Large intestine (tissue), 3 donors: ENCODE results near the gene OR2C3. TPM values are rescaled to one million over a fixed set of nuclear protein-coding genes. Genes with fewer than 3 reads are reported as not detected.
"Not testable (repeated sequence)": the region's sequence is repeated elsewhere in the genome, so short reads cannot be mapped to it uniquely, and the experiment has no call there.

Experiments used
- DNase-seq, 2 donors: peaks; one replicate each; pipeline versions ENCODE4 v3.0.0 to v3.0.0-alpha.2; 2013
- H3K27ac ChIP-seq: one replicate; pipeline ENCODE4 v1.5.1; 2013; ENCODE audit warnings: low read length
- H3K27me3 ChIP-seq: 2 replicates; pipeline ENCODE4 v1.6.1; 2013; ENCODE audit warnings: low read length; ENCODE audit not compliant: control insufficient read depth, insufficient read depth
- H3K36me3 ChIP-seq: 2 replicates; pipeline ENCODE4 v1.6.1; 2013; ENCODE audit warnings: low read length; ENCODE audit not compliant: control insufficient read depth, insufficient read depth
- H3K4me1 ChIP-seq: one replicate; pipeline ENCODE4 v1.6.1; 2013; ENCODE audit warnings: low read length; ENCODE audit not compliant: control insufficient read depth, insufficient read depth
- H3K4me3 ChIP-seq: one replicate; pipeline ENCODE4 v1.5.1; 2013; ENCODE audit warnings: low read length
- H3K9me3 ChIP-seq: one replicate; pipeline ENCODE4 v1.6.1; 2013; ENCODE audit warnings: mild to moderate bottlenecking, low read depth, low read length, moderate library complexity; ENCODE audit not compliant: control insufficient read depth
- WGBS: methylation state at CpG from one replicate; pipeline ENCODE4 v1.1.5; 2013; ENCODE audit warnings: low lambda C conversion rate; ENCODE audit not compliant: insufficient coverage; 5-methylcytosine and 5-hydroxymethylcytosine counted together
- polyA plus RNA-seq: library from polyadenylated mRNA; unstranded; fragments of 120-200 nt; gene quantifications from one replicate; pipeline ENCODE4 v1.2.1, GENCODE V29; 2013

The OR2C3 gene
- polyA plus RNA-seq, 1 donor, result 0.10 TPM

DNA sequence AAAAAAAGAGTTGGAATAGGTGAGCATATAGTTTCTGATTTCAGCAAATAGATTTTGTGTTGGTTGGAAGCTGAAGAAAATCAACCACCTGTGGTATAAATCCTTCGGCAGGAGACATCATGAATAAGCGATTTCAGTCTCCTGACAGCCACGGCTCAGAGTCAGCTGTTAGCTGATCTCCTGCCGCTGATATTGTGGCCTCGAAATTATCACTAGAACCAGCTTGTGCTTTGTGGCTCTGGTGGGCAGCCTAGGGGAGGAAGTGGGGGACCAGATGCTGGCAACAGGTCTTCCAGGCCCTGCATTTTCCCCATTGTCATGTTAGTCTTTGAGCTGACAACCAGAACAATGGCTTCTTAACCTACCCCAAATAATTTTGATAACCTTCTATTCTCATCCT is 11.9 kb upstream of the OR2C3 start:
- H3K4me3 ChIP-seq, result no peak overlapping the region
- no CpG with 5 or more reads among the region's 5 CpGs for WGBS

DNA sequence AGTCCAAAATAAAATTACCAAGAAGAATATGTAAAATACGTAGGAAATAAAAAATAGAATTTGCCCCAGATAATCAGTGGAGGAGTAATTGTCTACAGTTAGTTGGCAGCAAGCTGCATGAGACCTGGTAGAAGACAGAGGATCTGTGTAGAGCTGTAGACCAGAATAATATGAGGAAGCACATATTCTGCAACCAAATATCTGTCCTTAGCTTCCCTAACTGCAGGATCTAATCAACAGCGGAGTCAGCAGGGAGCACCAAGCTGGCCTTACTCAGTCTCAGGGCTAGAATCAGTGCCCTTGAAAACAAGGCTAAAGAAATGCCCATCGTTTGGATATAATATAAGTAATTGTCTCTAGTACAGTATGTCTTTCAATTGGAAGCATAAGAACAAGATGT is 6.6 kb upstream of the OR2C3 start:
- WGBS, result no CpG with 5 or more reads among the region's 3 CpGs
- Histone ChIP-seq H3K4me3 (no peak overlapping the region), H3K27ac (no peak overlapping the region), H3K9me3 (no peaks in the 10 kb centered on the region), H3K27me3 (no peaks in the 10 kb centered on the region), H3K36me3 (no peaks in the 10 kb centered on the region), H3K4me1 (no peaks in the 10 kb centered on the region)
- no peak for DNase-seq

More for the DNA sequence above, 11.9 kb upstream of the OR2C3 start:
- Histone ChIP-seq H3K27me3 (no peaks in the 10 kb centered on the region), H3K4me1 (no peaks in the 10 kb centered on the region), H3K36me3 (no peaks in the 10 kb centered on the region), H3K9me3 (no peaks in the 10 kb centered on the region), H3K27ac (no peak overlapping the region)
- DNase-seq, result no peak

DNA sequence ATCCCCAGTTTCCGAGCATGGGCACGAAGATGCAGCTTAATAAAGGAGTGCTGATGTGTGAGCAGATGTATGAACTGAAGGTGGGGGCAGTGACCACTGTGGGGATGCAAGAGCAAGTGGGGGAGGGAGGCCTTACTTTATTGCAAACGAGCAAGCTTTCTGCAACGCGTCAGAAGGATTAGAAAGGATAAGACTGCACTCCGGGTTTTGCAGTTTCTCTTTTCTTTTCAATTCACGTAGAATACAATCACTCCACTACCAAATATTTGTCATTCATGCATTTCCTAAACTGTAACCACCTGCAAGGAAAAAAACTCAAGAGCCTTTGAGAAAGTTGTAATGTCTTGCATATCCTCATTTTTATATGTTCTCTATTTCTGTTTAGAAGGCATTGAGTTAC is 4.3 kb upstream of the OR2C3 start:
- Histone ChIP-seq H3K4me1 (no peaks in the 10 kb centered on the region), H3K9me3 (no peaks in the 10 kb centered on the region), H3K27me3 (no peaks in the 10 kb centered on the region), H3K27ac (no peak overlapping the region), H3K36me3 (no peaks in the 10 kb centered on the region), H3K4me3 (no peak overlapping the region)
- no peak for DNase-seq
- no CpG with 5 or more reads among the region's 7 CpGs for WGBS

DNA sequence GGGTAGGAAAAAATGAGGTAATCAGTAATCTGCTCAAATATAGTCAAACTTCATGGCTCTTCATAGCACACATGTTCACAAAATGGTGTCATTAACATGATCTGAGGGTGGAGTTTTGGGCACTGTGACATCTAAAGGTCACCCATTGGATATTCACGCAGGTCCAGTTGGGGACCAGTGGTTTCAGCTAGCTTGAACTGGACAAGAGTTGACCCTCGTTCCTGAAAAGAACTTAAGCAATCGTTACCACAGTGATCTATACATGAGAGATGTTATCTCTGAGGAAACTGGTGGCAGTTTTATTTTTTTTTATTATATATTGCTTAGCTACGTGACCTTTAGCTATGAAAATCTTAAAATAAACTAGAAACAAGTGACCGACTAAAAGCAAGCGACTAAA is 3.0 kb upstream of the OR2C3 start:
- no peaks in the 10 kb centered on the region for H3K27me3 ChIP-seq
- 75% methylated on average over 3 of the region's 6 CpGs for WGBS
- H3K4me3 ChIP-seq, result no peak overlapping the region
- H3K36me3 ChIP-seq, result no peaks in the 10 kb centered on the region
- H3K27ac ChIP-seq, result no peak overlapping the region
- no peaks in the 10 kb centered on the region for H3K9me3 ChIP-seq
- H3K4me1 ChIP-seq, result no peaks in the 10 kb centered on the region
- DNase-seq, result no peak

DNA sequence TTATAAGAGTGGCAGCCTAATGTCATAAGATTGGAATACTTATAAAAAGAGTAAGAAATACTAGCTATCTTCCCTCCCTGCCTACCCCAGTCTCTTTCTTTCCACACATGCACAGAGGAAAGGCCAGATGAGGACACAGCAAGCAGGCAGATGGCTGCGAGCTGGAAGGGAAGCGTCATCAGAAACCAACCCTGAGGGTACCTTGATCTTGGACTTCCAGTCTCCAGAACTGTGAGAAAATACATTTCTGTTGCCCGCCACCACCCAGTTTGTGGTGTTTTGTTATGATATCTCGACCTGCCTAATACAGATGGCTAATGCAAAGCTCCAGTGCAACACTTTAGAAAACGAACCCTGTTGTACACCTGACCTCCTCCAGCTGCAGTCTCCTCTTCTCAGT is 2.3 kb upstream of the OR2C3 start:
- no peaks in the 10 kb centered on the region for H3K36me3 ChIP-seq
- no peak overlapping the region for H3K4me3 ChIP-seq
- H3K4me1 ChIP-seq, result no peaks in the 10 kb centered on the region
- 80% methylated on average over 1 of the region's 5 CpGs for WGBS
- no peak overlapping the region for H3K27ac ChIP-seq
- no peaks in the 10 kb centered on the region for H3K27me3 ChIP-seq
- DNase-seq, result no peak
- H3K9me3 ChIP-seq, result no peaks in the 10 kb centered on the region

DNA sequence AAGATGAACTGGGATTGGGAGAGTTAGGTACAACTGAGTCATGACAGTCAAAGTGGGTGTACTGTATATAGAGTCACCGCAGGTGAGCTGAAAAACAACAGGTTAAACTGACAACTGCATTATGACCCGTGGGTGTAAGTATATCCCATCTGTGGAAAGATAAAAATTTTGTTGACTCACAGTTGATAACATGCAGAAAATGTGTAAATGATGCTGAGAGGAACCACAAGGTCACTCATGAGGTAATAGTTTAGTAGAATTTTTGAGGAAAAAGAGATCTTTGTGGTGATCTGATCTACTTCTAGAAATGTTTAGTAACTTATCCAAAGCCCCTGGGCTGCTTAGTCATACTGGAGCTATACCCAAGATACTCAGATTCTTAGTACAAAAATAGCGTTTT is 838 bp downstream of the OR2C3 start:
- no peak overlapping the region for H3K4me3 ChIP-seq
- WGBS, result 25% methylated on average over 2 of the region's 3 CpGs
- no peaks in the 10 kb centered on the region for H3K36me3 ChIP-seq
- H3K9me3 ChIP-seq, result peaks cover 6% of the 10 kb centered on the region
- no peak overlapping the region for H3K27ac ChIP-seq
- no peaks in the 10 kb centered on the region for H3K27me3 ChIP-seq
- no peaks in the 10 kb centered on the region for H3K4me1 ChIP-seq
- no peak for DNase-seq

DNA sequence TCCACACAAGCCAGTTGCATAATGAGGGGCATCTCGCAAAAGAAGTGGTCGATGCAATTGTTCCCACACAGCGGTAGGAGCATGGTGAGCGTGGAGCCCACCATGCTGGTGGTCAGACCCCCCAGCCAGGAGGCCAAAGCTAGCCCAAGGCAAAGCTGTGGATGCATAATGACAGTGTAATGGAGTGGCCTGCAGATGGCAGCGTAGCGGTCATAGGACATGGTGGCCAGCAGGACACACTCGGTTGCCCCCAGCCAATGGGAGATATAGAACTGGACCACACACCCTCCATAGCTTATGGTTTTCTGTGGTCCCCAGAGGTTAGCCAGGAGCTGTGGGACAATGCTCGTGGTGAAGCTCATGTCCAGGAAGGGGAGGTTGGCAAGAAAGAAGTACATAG is 4.3 kb downstream of the OR2C3 start:
- DNase-seq, result peak in 1 of 2 donors; percentile 9
- Histone ChIP-seq H3K27me3 (no peaks in the 10 kb centered on the region), H3K4me3 (no peak overlapping the region), H3K9me3 (peaks cover 6% of the 10 kb centered on the region), H3K4me1 (no peaks in the 10 kb centered on the region), H3K27ac (no peak overlapping the region), H3K36me3 (no peaks in the 10 kb centered on the region)
- WGBS, result no CpG with 5 or more reads among the region's 8 CpGs

DNA sequence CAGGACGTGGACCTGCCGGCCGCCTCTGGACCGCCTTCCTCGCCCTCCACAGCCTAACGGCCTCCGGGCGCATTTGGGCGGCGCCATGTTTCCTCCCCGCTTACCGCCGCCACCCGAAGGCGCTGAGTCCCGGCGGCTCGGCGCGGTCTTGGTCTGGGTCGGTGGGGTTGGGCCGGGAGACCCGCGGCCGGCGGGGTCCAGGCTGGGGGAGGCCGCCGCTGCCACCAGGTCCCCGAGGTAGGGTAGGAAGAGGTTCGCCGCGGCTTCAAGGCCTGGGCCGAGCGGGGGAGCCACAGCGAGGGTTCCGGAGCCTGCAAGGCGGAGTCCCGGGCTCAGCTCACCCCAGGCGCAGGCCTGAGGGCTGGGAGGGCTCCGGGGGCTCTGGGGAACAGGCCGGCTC is 5.5 kb downstream of the OR2C3 start:
- Histone ChIP-seq H3K4me1 (no peaks in the 10 kb centered on the region), H3K27me3 (no peaks in the 10 kb centered on the region), H3K36me3 (no peaks in the 10 kb centered on the region), H3K27ac (no peak overlapping the region), H3K4me3 (no peak overlapping the region), H3K9me3 (peaks cover 6% of the 10 kb centered on the region)
- no peak for DNase-seq
- no CpG with 5 or more reads among the region's 41 CpGs for WGBS

DNA sequence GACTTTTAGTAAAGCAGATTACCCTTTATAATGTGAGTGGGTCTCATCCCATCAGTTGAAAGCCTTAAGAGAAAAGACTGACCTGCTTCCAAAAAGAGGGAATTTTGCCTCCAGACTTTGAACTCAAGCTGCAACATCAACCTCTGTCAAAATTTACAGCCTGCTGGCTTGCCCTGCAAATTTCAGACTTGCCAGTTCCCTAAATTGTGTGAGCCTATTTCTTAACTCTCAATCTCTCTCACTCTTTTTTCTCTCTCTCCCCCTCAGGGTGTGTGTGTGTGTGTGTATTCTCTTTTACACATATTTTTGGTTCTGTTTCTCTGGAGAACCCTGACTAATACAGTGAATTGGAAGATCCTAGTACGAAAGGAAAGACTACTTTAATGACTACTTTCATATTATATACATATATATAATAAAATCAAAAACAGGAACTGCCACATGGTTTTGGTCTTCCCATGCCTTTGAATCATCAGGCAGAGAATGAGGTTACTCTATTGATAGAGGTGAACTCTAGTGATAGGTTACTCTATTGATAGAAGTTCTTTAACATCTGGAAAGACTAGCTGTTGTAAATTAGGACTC is 6.4 kb downstream of the OR2C3 start:
- no peak for DNase-seq
- peaks cover 6% of the 10 kb centered on the region for H3K9me3 ChIP-seq
- H3K36me3 ChIP-seq, result no peaks in the 10 kb centered on the region
- no peak overlapping the region for H3K27ac ChIP-seq
- no peak overlapping the region for H3K4me3 ChIP-seq
- WGBS, result no CpG with 5 or more reads among the region's 1 CpG
- H3K27me3 ChIP-seq, result no peaks in the 10 kb centered on the region
- no peaks in the 10 kb centered on the region for H3K4me1 ChIP-seq

DNA sequence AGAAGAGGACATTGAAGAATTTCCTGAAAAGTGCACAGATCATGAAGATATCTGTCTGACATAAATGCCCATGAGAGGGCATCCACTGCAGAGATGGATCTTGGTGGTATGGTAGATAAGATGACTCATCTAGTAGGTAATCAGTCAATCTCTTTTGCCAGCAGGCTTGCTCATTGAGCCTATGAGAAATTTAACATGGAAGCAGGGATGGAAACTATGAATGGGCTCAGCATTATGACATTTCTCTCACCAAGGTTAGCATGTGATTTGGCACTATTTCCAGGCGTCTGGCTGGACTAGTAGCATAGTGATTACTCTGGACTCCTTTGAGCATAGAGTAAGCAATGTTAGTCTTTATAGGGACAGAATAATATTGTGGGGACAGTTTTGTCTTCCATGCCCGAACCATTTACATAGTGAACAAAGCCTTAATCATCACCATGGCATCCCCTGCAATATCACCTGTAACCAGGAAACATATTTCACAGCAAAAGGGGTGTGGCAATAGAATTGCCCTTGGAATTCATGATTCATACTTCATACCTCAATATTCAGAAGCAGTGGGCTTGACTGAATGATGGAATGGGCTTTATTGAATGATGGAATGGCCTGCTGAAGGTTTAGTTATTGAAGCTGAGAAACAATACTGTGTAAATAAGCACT is 7.3 kb downstream of the OR2C3 start:
- no peaks in the 10 kb centered on the region for H3K36me3 ChIP-seq
- no peak overlapping the region for H3K4me3 ChIP-seq
- no peaks in the 10 kb centered on the region for H3K27me3 ChIP-seq
- H3K4me1 ChIP-seq, result no peaks in the 10 kb centered on the region
- DNase-seq, result no peak
- peaks cover 6% of the 10 kb centered on the region for H3K9me3 ChIP-seq
- H3K27ac ChIP-seq, result no peak overlapping the region
- no CpG with 5 or more reads among the region's 2 CpGs for WGBS

DNA sequence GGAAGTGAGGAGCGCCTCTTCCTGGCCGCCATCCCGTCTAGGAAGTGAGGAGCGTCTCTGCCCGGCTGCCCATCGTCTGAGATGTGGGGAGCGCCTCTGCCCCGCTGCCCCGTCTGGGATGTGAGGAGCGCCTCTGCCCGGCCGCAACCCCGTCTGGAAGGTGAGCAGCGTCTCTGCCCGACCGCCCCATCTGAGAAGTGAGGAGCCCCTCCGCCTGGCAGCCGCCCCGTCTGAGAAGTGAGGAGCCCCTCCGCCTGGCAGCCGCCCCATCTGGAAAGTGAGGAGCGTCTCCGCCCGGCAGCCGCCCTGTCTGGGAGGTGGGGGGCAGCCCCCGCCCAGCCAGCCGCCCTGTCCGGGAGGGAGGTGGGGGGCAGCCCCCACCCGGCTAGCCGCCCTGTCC is 14.4 kb downstream of the OR2C3 start:
- not testable (repeated sequence) for H3K4me3 ChIP-seq, H3K27ac ChIP-seq, DNase-seq, H3K27me3 ChIP-seq, H3K4me1 ChIP-seq, H3K36me3 ChIP-seq
- H3K9me3 ChIP-seq, result peaks cover 17% of the 10 kb centered on the region
- no CpG with 5 or more reads among the region's 30 CpGs for WGBS
